CD14-positive monocyte (primary cell): Measurements from ENCODE around the gene ZNF280C. TPM values are rescaled to one million over a fixed set of nuclear protein-coding genes. Genes with fewer than 3 reads are reported as not detected.

Experiments used
- DNase-seq, 3 donors: peaks; one replicate each; pipeline ENCODE4 v3.0.0-alpha.2; 2011 to 2022
- H2AFZ ChIP-seq: 2 replicates; pipeline ENCODE4 v1.6.0; 2012; ENCODE audit warnings: mild to moderate bottlenecking, low read depth, low read length, inconsistent platforms; ENCODE audit not compliant: insufficient read depth, poor library complexity, severe bottlenecking
- H3K27ac ChIP-seq, 2 donors: 1 replicate in 1 of 2; 2 replicates in 1 of 2; pipeline ENCODE4 v1.5.1; 2012 to 2013; ENCODE audit warnings: low read length in 2 of 2, control low read depth in 1 of 2, inconsistent platforms in 1 of 2, low read depth in 1 of 2, mild to moderate bottlenecking in 1 of 2
- H3K27me3 ChIP-seq, 2 donors: one replicate each; pipeline versions ENCODE4 v1.6.0 to v1.6.1; 2011 to 2013; ENCODE audit warnings: low read length in 2 of 2; ENCODE audit not compliant: control insufficient read depth in 2 of 2, insufficient read depth in 2 of 2
- H3K36me3 ChIP-seq, 2 donors: replicated peaks in 1 of 2; 1 replicate in 1 of 2; 2 replicates in 1 of 2; pipeline versions ENCODE4 v1.5.1 to v1.6.1; 2012 to 2013; ENCODE audit warnings: low read length in 2 of 2, control low read depth in 1 of 2, inconsistent platforms in 1 of 2, mild to moderate bottlenecking in 1 of 2; ENCODE audit not compliant: insufficient read depth in 2 of 2, control insufficient read depth in 1 of 2
- H3K4me1 ChIP-seq, 2 donors: 1 replicate in 1 of 2; 2 replicates in 1 of 2; pipeline versions ENCODE4 v1.5.1 to v1.6.1; 2012 to 2013; ENCODE audit warnings: low read length in 2 of 2, control low read depth in 1 of 2, inconsistent platforms in 1 of 2, mild to moderate bottlenecking in 1 of 2, moderate library complexity in 1 of 2; ENCODE audit not compliant: insufficient read depth in 2 of 2, control insufficient read depth in 1 of 2
- H3K4me2 ChIP-seq: replicated peaks from 2 replicates; pipeline ENCODE3; 2012; ENCODE audit warnings: low read length, moderate library complexity, mild to moderate bottlenecking; ENCODE audit not compliant: poor library complexity, severe bottlenecking; ENCODE audit errors: extremely low read depth
- H3K4me3 ChIP-seq, 3 experiments: fragments of 200-600 bp in 1 of 3; sonication (generic) in 1 of 3; replicated peaks in 1 of 3; 1 replicate in 2 of 3; 2 replicates in 1 of 3; pipeline ENCODE4 v1.5.1; 2011 to 2013; ENCODE audit warnings: low read length in 3 of 3, mild to moderate bottlenecking in 3 of 3, control low read depth in 2 of 3, low read depth in 2 of 3, inconsistent platforms in 1 of 3, moderate library complexity in 1 of 3
- H3K79me2 ChIP-seq: 2 replicates; pipeline ENCODE4 v1.6.0; 2012; ENCODE audit warnings: mild to moderate bottlenecking, control low read depth, inconsistent platforms, low read length, moderate library complexity; ENCODE audit not compliant: insufficient read depth
- H3K9ac ChIP-seq: 2 replicates; pipeline ENCODE4 v1.6.0; 2017; ENCODE audit warnings: low read length, mild to moderate bottlenecking; ENCODE audit not compliant: insufficient read depth, poor library complexity, severe bottlenecking
- H3K9me3 ChIP-seq, 2 donors: replicated peaks in 1 of 2; 1 replicate in 1 of 2; 2 replicates in 1 of 2; pipeline versions ENCODE4 v1.5.1 to v1.6.1; 2012 to 2013; ENCODE audit warnings: low read length in 2 of 2, control low read depth in 1 of 2; ENCODE audit not compliant: control insufficient read depth in 1 of 2, insufficient read depth in 1 of 2
- H4K20me1 ChIP-seq: 2 replicates; pipeline ENCODE4 v1.6.0; 2012; ENCODE audit warnings: mild to moderate bottlenecking, low read length, control low read depth, moderate library complexity; ENCODE audit not compliant: insufficient read depth
- H3K27ac Mint-ChIP-seq, 7 donors: one replicate each; pipeline ENCODE4 v1.8.0; 2020; ENCODE audit warnings: mild to moderate bottlenecking in 7 of 7, mixed read lengths in 7 of 7, moderate library complexity in 6 of 7, inconsistent platforms in 2 of 7
- H3K27me3 Mint-ChIP-seq, 3 donors: one replicate each; pipeline ENCODE4 v1.8.0; 2021 to 2022; ENCODE audit warnings: low read depth in 3 of 3, mild to moderate bottlenecking in 3 of 3, mixed read lengths in 3 of 3, moderate library complexity in 3 of 3, inconsistent platforms in 1 of 3
- H3K36me3 Mint-ChIP-seq, 2 donors: one replicate each; pipeline ENCODE4 v1.8.0; 2020; ENCODE audit warnings: mixed read lengths in 2 of 2, inconsistent platforms in 1 of 2, mild to moderate bottlenecking in 1 of 2
- H3K4me1 Mint-ChIP-seq: one replicate; pipeline ENCODE4 v1.8.0; 2020; ENCODE audit warnings: mild to moderate bottlenecking, mixed read lengths
- H3K4me3 Mint-ChIP-seq, 2 donors: one replicate each; pipeline ENCODE4 v1.8.0; 2020; ENCODE audit warnings: mild to moderate bottlenecking in 2 of 2, mixed read lengths in 2 of 2, moderate library complexity in 1 of 2
- H3K9me3 Mint-ChIP-seq, 7 donors: one replicate each; pipeline ENCODE4 v1.8.0; 2020 to 2022; ENCODE audit warnings: mixed read lengths in 7 of 7, mild to moderate bottlenecking in 6 of 7, moderate library complexity in 6 of 7, inconsistent platforms in 2 of 7
- WGBS: methylation state at CpG from one replicate; pipeline ENCODE4 v1.1.5; 2013; ENCODE audit warnings: missing lambda C conversion rate; ENCODE audit not compliant: insufficient coverage; 5-methylcytosine and 5-hydroxymethylcytosine counted together
- intact Hi-C, 2 donors: fragments of 100-400 bp; cut with micrococcal nuclease; formaldehyde crosslinking; loops; one replicate each; pipeline versions ENCODE4 v1.15.0 to v1.15.1; 2023
- polyA plus RNA-seq, 3 donors: library from polyadenylated mRNA; depleted of rRNA in 1 of 3; unstranded in 2 of 3; stranded (reverse) in 1 of 3; fragments of 300-500 nt in 2 of 3; fragments of >200 nt in 1 of 3; fragmentation: Illumina TruSeq in 2 of 3; gene quantifications; 1 replicate in 2 of 3; 2 replicates in 1 of 3; pipeline ENCODE4 v1.2.3, GENCODE V29; 2012 to 2021
- TF ChIP-seq, protein P1 (sequence below): fragments of 200-600 bp; IDR thresholded peaks from one replicate; pipeline ENCODE4 v1.8.0; 2022; ENCODE audit warnings: antibody characterized with exemption, mild to moderate bottlenecking

The ZNF280C gene
- polyA plus RNA-seq, 3 donors, result 0.66 to 1.8 (median 1.3) TPM

GRCh38 chrX:130184168-130184567, 84.5 kb downstream of the ZNF280C start:
- Mint-ChIP-seq H3K4me3 (no peak overlapping the region), H3K4me1 (peaks cover 17% of the 10 kb centered on the region), H3K36me3 (no peaks in the 10 kb centered on the region), H3K27me3 (peaks cover 0 to 6% (median 2%) of the 10 kb centered on the region in 3 donors), H3K9me3 (peaks cover 0 to 2% (median 0%) of the 10 kb centered on the region in 7 donors), H3K27ac (peak overlapping the region in 1 of 7 donors; percentile 51)
- H3K9ac ChIP-seq, result no peak overlapping the region
- intact Hi-C loops, result no loop called here
- no peaks in the 10 kb centered on the region for H4K20me1 ChIP-seq
- TF ChIP-seq, protein P1, sequence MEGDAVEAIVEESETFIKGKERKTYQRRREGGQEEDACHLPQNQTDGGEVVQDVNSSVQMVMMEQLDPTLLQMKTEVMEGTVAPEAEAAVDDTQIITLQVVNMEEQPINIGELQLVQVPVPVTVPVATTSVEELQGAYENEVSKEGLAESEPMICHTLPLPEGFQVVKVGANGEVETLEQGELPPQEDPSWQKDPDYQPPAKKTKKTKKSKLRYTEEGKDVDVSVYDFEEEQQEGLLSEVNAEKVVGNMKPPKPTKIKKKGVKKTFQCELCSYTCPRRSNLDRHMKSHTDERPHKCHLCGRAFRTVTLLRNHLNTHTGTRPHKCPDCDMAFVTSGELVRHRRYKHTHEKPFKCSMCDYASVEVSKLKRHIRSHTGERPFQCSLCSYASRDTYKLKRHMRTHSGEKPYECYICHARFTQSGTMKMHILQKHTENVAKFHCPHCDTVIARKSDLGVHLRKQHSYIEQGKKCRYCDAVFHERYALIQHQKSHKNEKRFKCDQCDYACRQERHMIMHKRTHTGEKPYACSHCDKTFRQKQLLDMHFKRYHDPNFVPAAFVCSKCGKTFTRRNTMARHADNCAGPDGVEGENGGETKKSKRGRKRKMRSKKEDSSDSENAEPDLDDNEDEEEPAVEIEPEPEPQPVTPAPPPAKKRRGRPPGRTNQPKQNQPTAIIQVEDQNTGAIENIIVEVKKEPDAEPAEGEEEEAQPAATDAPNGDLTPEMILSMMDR, result no peak
- 89% methylated on average over 3 of the region's 11 CpGs for WGBS
- H3K79me2 ChIP-seq, result no peaks in the 10 kb centered on the region
- no peaks in the 10 kb centered on the region for H3K36me3 ChIP-seq
- H3K4me3 ChIP-seq, result no peak overlapping the region
- H3K27me3 ChIP-seq, result no peaks in the 10 kb centered on the region
- H3K27ac ChIP-seq, result no peak overlapping the region
- DNase-seq, result no peak
- no peaks in the 10 kb centered on the region for H3K9me3 ChIP-seq
- H3K4me2 ChIP-seq, result no peak overlapping the region
- H3K4me1 ChIP-seq, result no peaks in the 10 kb centered on the region
- H2AFZ ChIP-seq, result no peak overlapping the region

- Histone ChIP-seq H3K9me3 (no peaks in the 10 kb centered on the region), H3K4me2 (no peak overlapping the region), H3K4me3 (no peak overlapping the region), H2AFZ (no peak overlapping the region), H3K4me1 (peaks cover 10 to 12% of the 10 kb centered on the region in 2 donors), H3K9ac (no peak overlapping the region), H3K36me3 (no peaks in the 10 kb centered on the region), H4K20me1 (no peaks in the 10 kb centered on the region), H3K79me2 (no peaks in the 10 kb centered on the region), H3K27ac (no peak overlapping the region), H3K27me3 (no peaks in the 10 kb centered on the region)
- H3K4me1 Mint-ChIP-seq, result peaks cover 34% of the 10 kb centered on the region
- WGBS, result 40% methylated on average over 2 of the region's 7 CpGs
- TF ChIP-seq, protein P1, result no peak
- peaks cover 0 to 2% (median 0%) of the 10 kb centered on the region in 7 donors for H3K9me3 Mint-ChIP-seq
- H3K27ac Mint-ChIP-seq, result peak overlapping the region in 1 of 7 donors; percentile 43
- no peak overlapping the region for H3K4me3 Mint-ChIP-seq
- H3K27me3 Mint-ChIP-seq, result peaks cover 0 to 11% (median 0%) of the 10 kb centered on the region in 3 donors
- peak in 1 of 3 donors; percentile 12 for DNase-seq
- H3K36me3 Mint-ChIP-seq, result no peaks in the 10 kb centered on the region
- intact Hi-C loops, result no loop called here
Observed at GRCh38 chrX:130179579-130180215, 89.0 kb downstream of the ZNF280C start.
